SK-N-SH (cell line): ENCODE data around the gene RAP1GAP. TPM values are rescaled to one million over a fixed set of nuclear protein-coding genes. Genes with fewer than 3 reads are reported as not detected.

Experiments used
- CTCF ChIA-PET: fragments of 300-600, 350-600 bp; formaldehyde crosslinking; extraction: SDS; loops from one replicate; lab custom pipeline; 2021; lab: Yijun Ruan, JAX
- POLR2A ChIA-PET: fragments of 350-600 bp; sonication (Branson Sonifier 250); formaldehyde crosslinking; extraction: SDS; loops from one replicate; lab custom pipeline; 2020; ENCODE audit warnings: antibody characterized with exemption, inconsistent platforms; lab: Yijun Ruan, JAX
- DNase-seq: peaks from one replicate; pipeline ENCODE4 v3.0.0; 2012
- H2AFZ ChIP-seq: fragments of 200-600 bp; sonication (generic); 2 replicates; pipeline ENCODE4 v1.8.1; 2016; ENCODE audit warnings: antibody characterized with exemption, mild to moderate bottlenecking, low read depth
- H3F3A ChIP-seq: fragments of 200-600 bp; sonication (generic); replicated peaks from 2 replicates; pipeline ENCODE3; 2016; ENCODE audit warnings: antibody characterized with exemption, mild to moderate bottlenecking; ENCODE audit not compliant: insufficient read depth
- H3K27ac ChIP-seq, 2 experiments: fragments of 200-500 bp in 1 of 2; fragments of 200-600 bp in 1 of 2; sonication (Bioruptor generic) in 1 of 2; sonication (generic), shearing (Covaris generic) in 1 of 2; 2 replicates each; pipeline versions ENCODE4 v1.5.1 to v1.6.1; 2014 to 2016; ENCODE audit warnings: low read depth in 2 of 2, inconsistent platforms in 1 of 2, low read length in 1 of 2, mild to moderate bottlenecking in 1 of 2, mixed read lengths in 1 of 2
- H3K27me3 ChIP-seq: fragments of 200-600 bp; sonication (generic), shearing (Covaris generic); 2 replicates; pipeline ENCODE4 v1.6.1; 2016; ENCODE audit warnings: mixed run types; ENCODE audit not compliant: insufficient read depth
- H3K36me3 ChIP-seq, 2 experiments: fragments of 200-500 bp in 1 of 2; fragments of 200-600 bp in 1 of 2; sonication (Bioruptor generic) in 1 of 2; sonication (generic) in 1 of 2; replicated peaks in 1 of 2; 2 replicates each; pipeline versions ENCODE3 to v1.5.1; 2014 to 2016; ENCODE audit warnings: low read length in 1 of 2, mild to moderate bottlenecking in 1 of 2; ENCODE audit not compliant: insufficient read depth in 2 of 2, control insufficient read depth in 1 of 2
- H3K4me1 ChIP-seq, 2 experiments: fragments of 200-500 bp in 1 of 2; fragments of 200-600 bp in 1 of 2; sonication (Bioruptor generic) in 1 of 2; sonication (generic), shearing (Covaris generic) in 1 of 2; 2 replicates each; pipeline versions ENCODE4 v1.5.1 to v1.6.1; 2014 to 2016; ENCODE audit warnings: low read depth in 1 of 2, low read length in 1 of 2, mixed run types in 1 of 2; ENCODE audit not compliant: insufficient read depth in 2 of 2, control insufficient read depth in 1 of 2
- H3K4me2 ChIP-seq: fragments of 200-600 bp; sonication (generic), shearing (Covaris generic); 2 replicates; pipeline ENCODE4 v1.6.1; 2017; ENCODE audit warnings: mixed run types
- H3K4me3 ChIP-seq, 2 experiments: fragments of 200-500 bp in 1 of 2; fragments of 200-600 bp in 1 of 2; sonication (Bioruptor generic) in 1 of 2; sonication (generic), shearing (Covaris generic) in 1 of 2; 2 replicates each; pipeline versions ENCODE4 v1.5.1 to v1.8.1; 2014 to 2016; ENCODE audit warnings: low read depth in 2 of 2, inconsistent platforms in 1 of 2, low read length in 1 of 2, mild to moderate bottlenecking in 1 of 2, mixed read lengths in 1 of 2, moderate library complexity in 1 of 2
- H3K79me2 ChIP-seq: fragments of 200-600 bp; sonication (generic); 2 replicates; pipeline ENCODE4 v1.8.1; 2017; ENCODE audit warnings: mild to moderate bottlenecking; ENCODE audit not compliant: insufficient read depth
- H3K9ac ChIP-seq: fragments of 200-600 bp; sonication (generic); 2 replicates; pipeline ENCODE4 v1.6.1; 2017; ENCODE audit warnings: mixed run types
- H3K9me2 ChIP-seq: fragments of 200-600 bp; sonication (generic); 2 replicates; pipeline ENCODE4 v1.6.1; 2017; ENCODE audit warnings: mixed run types
- H3K9me3 ChIP-seq: fragments of 200-600 bp; sonication (generic); 2 replicates; pipeline ENCODE4 v1.6.1; 2017; ENCODE audit warnings: mixed run types, mild to moderate bottlenecking, moderate library complexity
- H4K20me1 ChIP-seq: fragments of 200-600 bp; sonication (generic); 2 replicates; pipeline ENCODE4 v1.6.1; 2017; ENCODE audit warnings: mild to moderate bottlenecking, mixed run types; ENCODE audit not compliant: insufficient read depth
- ELF1 ChIP-seq: IDR thresholded peaks from 2 replicates; pipeline ENCODE4 v1.4.0; 2012
- FOXM1 ChIP-seq: IDR thresholded peaks from 2 replicates; pipeline ENCODE4 v1.4.0; 2012; ENCODE audit warnings: low read depth, mild to moderate bottlenecking
- GABPA ChIP-seq: IDR thresholded peaks from 2 replicates; pipeline ENCODE4 v1.4.0; 2012; ENCODE audit warnings: low read depth, mild to moderate bottlenecking
- GATA2 ChIP-seq: sonication (generic); formaldehyde crosslinking; IDR thresholded peaks from 2 replicates; pipeline ENCODE4 v1.5.0; 2020; ENCODE audit warnings: mild to moderate bottlenecking, missing genetic modification reagents
- JUND ChIP-seq: IDR thresholded peaks from 2 replicates; pipeline ENCODE4 v1.4.0; 2012
- MEF2A ChIP-seq: IDR thresholded peaks from 2 replicates; pipeline ENCODE4 v1.4.0; 2012; ENCODE audit warnings: low read depth, borderline replicate concordance
- MXI1 ChIP-seq: IDR thresholded peaks from 2 replicates; pipeline ENCODE4 v1.6.1; 2012; ENCODE audit warnings: mild to moderate bottlenecking, low read depth, low read length, improper control_type of control experiment
- NFIC ChIP-seq: IDR thresholded peaks from 2 replicates; pipeline ENCODE4 v1.4.0; 2012; ENCODE audit warnings: borderline replicate concordance
- NRF1 ChIP-seq: IDR thresholded peaks from 2 replicates; pipeline ENCODE4 v1.6.1; 2012; ENCODE audit warnings: low read depth, mild to moderate bottlenecking, low read length
- TAF1 ChIP-seq: IDR thresholded peaks from 2 replicates; pipeline ENCODE4 v1.6.1; 2012; ENCODE audit warnings: low read depth, mild to moderate bottlenecking, low read length, moderate library complexity, borderline replicate concordance
- TCF12 ChIP-seq: IDR thresholded peaks from 2 replicates; pipeline ENCODE4 v1.4.0; 2012
- WGBS: methylation state at CpG from one replicate; pipeline ENCODE4 v1.1.6; 2017; ENCODE audit warnings: low lambda C conversion rate; 5-methylcytosine and 5-hydroxymethylcytosine counted together
- polyA plus RNA-seq, 3 experiments: library from polyadenylated mRNA; depleted of rRNA; stranded (reverse); fragments of >200 nt; gene quantifications; 2 replicates each; pipeline ENCODE4 v1.2.3, GENCODE V29; 2012
- TF ChIP-seq, protein P1 (sequence below): fragments of 150-350 bp; IDR thresholded peaks from 2 replicates; pipeline ENCODE4 v1.6.1; 2017; ENCODE audit warnings: antibody characterized with exemption, low read length, low read depth, borderline replicate concordance
- TF ChIP-seq, protein P2 (sequence below): IDR thresholded peaks from 2 replicates; pipeline ENCODE4 v1.4.0; 2012; ENCODE audit warnings: low read depth, borderline replicate concordance
- TF ChIP-seq, protein P3 (sequence below): IDR thresholded peaks from 2 replicates; pipeline ENCODE4 v1.4.0; 2012; ENCODE audit warnings: low read depth
- TF ChIP-seq, protein P4 (sequence below): IDR thresholded peaks from 2 replicates; pipeline ENCODE4; 2012
- TF ChIP-seq, protein P5 (sequence below): fragments of 200-600 bp; sonication (generic); IDR thresholded peaks from 2 replicates; pipeline ENCODE4 v1.6.1; 2017; ENCODE audit warnings: antibody characterized with exemption, mild to moderate bottlenecking, moderate library complexity

The RAP1GAP gene
- polyA plus RNA-seq, 1 of the 3 experiments (the other 2 are of a cell fraction) = 0.99 TPM

DNA sequence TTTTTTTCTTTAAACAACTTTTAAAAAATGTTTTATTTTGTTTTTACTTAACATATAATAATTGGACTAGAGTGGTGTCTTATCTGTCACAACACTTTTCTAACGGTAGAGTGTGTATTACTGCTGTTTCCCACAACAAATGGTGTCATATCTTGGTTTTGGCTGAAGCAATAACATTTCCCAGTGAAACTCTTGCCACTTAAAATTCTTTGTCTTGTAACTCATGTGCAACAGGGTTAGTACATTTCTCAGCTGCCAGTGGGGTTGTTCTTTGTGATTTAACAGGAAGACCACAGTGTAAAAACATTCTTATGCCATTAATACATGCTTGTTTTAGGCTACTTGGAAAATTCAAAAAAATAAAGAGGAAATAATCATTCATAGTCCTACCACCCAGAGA, 116.4 kb downstream of the RAP1GAP start:
- H3K36me3 ChIP-seq = no peaks in the 10 kb centered on the region
- H3K9me3 ChIP-seq = no peaks in the 10 kb centered on the region
- no peak overlapping the region; the same call in 1 of the 2 replicates for H3K9ac ChIP-seq
- H3K79me2 ChIP-seq = no peaks in the 10 kb centered on the region
- WGBS = 18% methylated on average over 1 of the region's 1 CpG
- H4K20me1 ChIP-seq = no peaks in the 10 kb centered on the region
- no peaks in the 10 kb centered on the region for H3K9me2 ChIP-seq
- no peak for DNase-seq
- no peaks in the 10 kb centered on the region for H3F3A ChIP-seq
- TF ChIP-seq, protein P1, sequence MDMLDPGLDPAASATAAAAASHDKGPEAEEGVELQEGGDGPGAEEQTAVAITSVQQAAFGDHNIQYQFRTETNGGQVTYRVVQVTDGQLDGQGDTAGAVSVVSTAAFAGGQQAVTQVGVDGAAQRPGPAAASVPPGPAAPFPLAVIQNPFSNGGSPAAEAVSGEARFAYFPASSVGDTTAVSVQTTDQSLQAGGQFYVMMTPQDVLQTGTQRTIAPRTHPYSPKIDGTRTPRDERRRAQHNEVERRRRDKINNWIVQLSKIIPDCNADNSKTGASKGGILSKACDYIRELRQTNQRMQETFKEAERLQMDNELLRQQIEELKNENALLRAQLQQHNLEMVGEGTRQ = no peak
- no peak for TF ChIP-seq GABPA
- no peak for TF ChIP-seq MXI1
- TF ChIP-seq, protein P2, sequence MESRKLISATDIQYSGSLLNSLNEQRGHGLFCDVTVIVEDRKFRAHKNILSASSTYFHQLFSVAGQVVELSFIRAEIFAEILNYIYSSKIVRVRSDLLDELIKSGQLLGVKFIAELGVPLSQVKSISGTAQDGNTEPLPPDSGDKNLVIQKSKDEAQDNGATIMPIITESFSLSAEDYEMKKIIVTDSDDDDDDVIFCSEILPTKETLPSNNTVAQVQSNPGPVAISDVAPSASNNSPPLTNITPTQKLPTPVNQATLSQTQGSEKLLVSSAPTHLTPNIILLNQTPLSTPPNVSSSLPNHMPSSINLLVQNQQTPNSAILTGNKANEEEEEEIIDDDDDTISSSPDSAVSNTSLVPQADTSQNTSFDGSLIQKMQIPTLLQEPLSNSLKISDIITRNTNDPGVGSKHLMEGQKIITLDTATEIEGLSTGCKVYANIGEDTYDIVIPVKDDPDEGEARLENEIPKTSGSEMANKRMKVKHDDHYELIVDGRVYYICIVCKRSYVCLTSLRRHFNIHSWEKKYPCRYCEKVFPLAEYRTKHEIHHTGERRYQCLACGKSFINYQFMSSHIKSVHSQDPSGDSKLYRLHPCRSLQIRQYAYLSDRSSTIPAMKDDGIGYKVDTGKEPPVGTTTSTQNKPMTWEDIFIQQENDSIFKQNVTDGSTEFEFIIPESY = no peak
- TF ChIP-seq, protein P3, sequence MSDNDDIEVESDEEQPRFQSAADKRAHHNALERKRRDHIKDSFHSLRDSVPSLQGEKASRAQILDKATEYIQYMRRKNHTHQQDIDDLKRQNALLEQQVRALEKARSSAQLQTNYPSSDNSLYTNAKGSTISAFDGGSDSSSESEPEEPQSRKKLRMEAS = no peak
- TF ChIP-seq TCF12 = peak; percentile 69; the same call in 1 of the 2 replicates
- no peak for TF ChIP-seq NRF1
- peak; percentile 42 for TF ChIP-seq JUND
- TF ChIP-seq, protein P4, sequence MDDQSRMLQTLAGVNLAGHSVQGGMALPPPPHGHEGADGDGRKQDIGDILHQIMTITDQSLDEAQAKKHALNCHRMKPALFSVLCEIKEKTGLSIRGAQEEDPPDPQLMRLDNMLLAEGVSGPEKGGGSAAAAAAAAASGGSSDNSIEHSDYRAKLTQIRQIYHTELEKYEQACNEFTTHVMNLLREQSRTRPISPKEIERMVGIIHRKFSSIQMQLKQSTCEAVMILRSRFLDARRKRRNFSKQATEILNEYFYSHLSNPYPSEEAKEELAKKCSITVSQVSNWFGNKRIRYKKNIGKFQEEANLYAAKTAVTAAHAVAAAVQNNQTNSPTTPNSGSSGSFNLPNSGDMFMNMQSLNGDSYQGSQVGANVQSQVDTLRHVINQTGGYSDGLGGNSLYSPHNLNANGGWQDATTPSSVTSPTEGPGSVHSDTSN = peak; percentile 63
- TF ChIP-seq ELF1 = no peak
- peak; percentile 33; the same call in 1 of the 2 replicates for TF ChIP-seq NFIC
- TF ChIP-seq TAF1 = no peak
- TF ChIP-seq FOXM1 = no peak
- no peak for TF ChIP-seq GATA2 (CRISPR knock-in tag)
- H3K27me3 ChIP-seq = no peaks in the 10 kb centered on the region
- CTCF ChIA-PET = interaction anchor here (1.1 to 1.7 kb wide), 3 partner anchors 18 to 184 kb away, joined by 3 to 5 read pairs (median 4); no protein-coding TSS in a partner anchor
- POLR2A ChIA-PET = no interaction called here
- H3K4me3 ChIP-seq = no peak overlapping the region
- no peak overlapping the region for H2AFZ ChIP-seq
- H3K4me1 ChIP-seq = peaks cover 0 to 8% of the 10 kb centered on the region in 2 experiments; a peak in 2 of 4 replicates
- no peak overlapping the region for H3K4me2 ChIP-seq
- peak overlapping the region in 1 of 2 experiments; percentile 66; a peak in 2 of 4 replicates for H3K27ac ChIP-seq

DNA sequence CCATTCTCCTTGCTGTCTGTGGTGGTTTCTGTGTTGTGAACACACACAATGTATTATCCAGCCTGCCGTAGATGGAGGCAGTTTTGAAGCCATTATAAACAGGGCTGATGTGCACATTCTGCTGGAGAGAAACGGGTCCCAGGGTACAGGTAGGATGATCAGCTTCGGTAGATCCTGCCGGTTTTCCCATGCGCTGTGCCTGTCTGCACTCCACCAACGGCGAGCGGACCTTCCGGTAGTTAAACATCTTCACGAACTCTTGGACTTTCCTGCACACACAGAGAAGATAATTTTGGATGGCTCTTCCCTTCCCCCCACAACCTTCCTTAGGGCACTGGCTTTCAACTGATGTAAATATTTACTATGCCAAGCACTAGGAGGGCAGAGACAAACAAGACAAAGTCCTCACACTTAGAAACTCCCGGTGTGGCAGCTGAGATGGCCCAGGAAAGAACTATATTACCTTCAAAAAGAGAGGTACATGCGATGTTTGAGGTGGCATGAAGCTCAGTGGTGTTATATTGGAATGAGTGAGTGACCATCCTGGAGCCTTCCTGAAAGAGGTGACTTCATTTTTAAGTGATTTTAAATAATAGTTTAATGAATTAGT, 118.2 kb downstream of the RAP1GAP start:
- Histone ChIP-seq H3K9me2 (no peaks in the 10 kb centered on the region), H3K4me3 (no peak overlapping the region), H4K20me1 (no peaks in the 10 kb centered on the region), H3K4me2 (no peak overlapping the region; the same call in 1 of the 2 replicates), H3K27ac (no peak overlapping the region), H3K27me3 (no peaks in the 10 kb centered on the region), H3K9ac (no peak overlapping the region), H2AFZ (no peak overlapping the region), H3K4me1 (peaks cover 0 to 8% of the 10 kb centered on the region in 2 experiments; a peak in 2 of 4 replicates), H3F3A (no peaks in the 10 kb centered on the region), H3K36me3 (no peaks in the 10 kb centered on the region), H3K79me2 (no peaks in the 10 kb centered on the region), H3K9me3 (no peaks in the 10 kb centered on the region)
- ChIA-PET CTCF (interaction anchor here (1.4 kb wide), 1 partner anchor 182 kb away, joined by 4 read pairs; no protein-coding TSS in a partner anchor), POLR2A (no interaction called here)
- 89% methylated on average over 12 of the region's 12 CpGs for whole genome bisulfite sequencing
- no peak for DNase-seq
- TF ChIP-seq, protein P5, sequence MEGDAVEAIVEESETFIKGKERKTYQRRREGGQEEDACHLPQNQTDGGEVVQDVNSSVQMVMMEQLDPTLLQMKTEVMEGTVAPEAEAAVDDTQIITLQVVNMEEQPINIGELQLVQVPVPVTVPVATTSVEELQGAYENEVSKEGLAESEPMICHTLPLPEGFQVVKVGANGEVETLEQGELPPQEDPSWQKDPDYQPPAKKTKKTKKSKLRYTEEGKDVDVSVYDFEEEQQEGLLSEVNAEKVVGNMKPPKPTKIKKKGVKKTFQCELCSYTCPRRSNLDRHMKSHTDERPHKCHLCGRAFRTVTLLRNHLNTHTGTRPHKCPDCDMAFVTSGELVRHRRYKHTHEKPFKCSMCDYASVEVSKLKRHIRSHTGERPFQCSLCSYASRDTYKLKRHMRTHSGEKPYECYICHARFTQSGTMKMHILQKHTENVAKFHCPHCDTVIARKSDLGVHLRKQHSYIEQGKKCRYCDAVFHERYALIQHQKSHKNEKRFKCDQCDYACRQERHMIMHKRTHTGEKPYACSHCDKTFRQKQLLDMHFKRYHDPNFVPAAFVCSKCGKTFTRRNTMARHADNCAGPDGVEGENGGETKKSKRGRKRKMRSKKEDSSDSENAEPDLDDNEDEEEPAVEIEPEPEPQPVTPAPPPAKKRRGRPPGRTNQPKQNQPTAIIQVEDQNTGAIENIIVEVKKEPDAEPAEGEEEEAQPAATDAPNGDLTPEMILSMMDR = no peak
- TF ChIP-seq, protein P4 = no peak
- no peak for TF ChIP-seq NFIC
- no peak for TF ChIP-seq MXI1
- TF ChIP-seq, protein P1 = no peak
- TF ChIP-seq, protein P2 = no peak
- no peak for TF ChIP-seq MEF2A
